HG03354 (cell line): ENCODE data around the gene ORAI3.

Experiments used
- ATAC-seq: cut with Tn5 transposase; IDR thresholded peaks from one replicate; pipeline ENCODE4 v1.9.1; 2021; ENCODE audit warnings: mild to moderate bottlenecking; ENCODE audit not compliant: unreplicated experiment, poor library complexity, severe bottlenecking

ORAI3 gene

DNA sequence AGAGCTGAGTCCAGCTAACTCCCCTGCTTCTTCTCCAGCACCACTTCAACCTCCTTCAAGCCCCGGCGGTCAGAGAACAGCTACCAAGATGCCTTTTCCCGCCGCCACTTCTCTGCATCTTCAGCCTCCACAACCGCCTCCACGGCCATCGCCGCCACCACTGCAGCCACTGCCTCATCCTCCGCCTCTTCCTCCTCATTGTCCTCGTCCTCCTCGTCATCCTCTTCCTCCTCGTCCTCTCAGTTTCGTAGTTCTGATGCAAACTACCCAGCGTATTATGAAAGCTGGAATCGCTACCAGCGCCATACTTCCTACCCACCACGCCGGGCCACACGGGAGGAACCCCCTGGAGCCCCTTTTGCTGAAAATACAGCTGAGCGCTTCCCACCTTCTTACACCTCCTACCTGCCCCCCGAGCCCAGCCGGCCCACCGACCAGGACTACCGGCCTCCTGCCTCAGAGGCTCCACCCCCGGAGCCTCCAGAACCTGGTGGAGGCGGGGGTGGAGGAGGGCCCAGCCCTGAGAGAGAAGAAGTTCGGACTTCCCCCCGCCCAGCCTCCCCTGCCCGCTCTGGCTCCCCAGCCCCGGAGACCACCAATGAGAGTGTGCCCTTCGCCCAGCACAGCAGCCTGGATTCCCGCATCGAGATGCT, 15.8 kb downstream of the ORAI3 start:
- ATAC-seq: no peak

DNA sequence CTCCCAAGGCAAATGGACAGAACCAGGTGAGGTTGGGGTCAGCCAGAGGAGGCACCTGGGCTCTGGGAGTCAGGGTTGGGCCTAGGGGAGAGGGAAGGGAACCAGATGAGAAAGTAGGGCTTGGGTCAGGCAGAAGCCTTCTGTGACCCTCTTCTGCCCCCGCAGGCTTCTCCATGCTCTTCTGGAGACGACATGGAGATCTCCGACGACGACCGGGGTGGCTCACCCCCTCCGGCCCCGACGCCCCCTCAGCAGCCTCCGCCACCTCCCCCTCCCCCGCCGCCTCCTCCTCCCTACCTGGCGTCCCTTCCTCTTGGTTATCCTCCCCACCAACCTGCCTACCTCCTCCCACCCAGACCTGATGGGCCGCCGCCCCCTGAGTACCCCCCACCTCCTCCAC, 16.6 kb downstream of the ORAI3 start:
- no peak for ATAC-seq

DNA sequence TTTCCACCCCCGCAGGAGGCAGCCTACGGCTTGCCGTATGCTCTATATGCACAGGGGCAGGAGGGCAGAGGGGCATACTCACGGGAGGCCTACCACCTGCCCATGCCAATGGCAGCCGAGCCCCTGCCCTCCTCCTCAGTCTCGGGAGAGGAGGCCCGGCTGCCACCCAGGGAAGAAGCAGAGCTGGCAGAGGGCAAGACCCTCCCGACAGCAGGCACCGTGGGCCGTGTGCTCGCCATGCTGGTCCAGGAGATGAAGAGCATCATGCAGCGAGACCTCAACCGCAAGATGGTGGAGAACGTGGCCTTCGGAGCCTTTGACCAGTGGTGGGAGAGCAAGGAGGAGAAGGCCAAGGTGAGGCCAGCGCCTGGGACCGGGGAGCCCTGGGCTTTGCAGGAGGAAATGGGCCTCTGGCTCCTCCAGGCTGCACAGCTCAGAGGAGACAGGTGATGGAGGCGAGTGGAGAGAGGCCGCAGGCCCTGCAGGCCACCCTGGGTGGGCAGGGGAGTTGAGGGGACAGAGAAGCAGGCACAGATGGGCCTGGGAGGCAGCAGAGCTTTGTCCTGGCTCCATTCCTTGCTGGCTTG, 17.3 kb downstream of the ORAI3 start:
- no peak for ATAC-seq

DNA sequence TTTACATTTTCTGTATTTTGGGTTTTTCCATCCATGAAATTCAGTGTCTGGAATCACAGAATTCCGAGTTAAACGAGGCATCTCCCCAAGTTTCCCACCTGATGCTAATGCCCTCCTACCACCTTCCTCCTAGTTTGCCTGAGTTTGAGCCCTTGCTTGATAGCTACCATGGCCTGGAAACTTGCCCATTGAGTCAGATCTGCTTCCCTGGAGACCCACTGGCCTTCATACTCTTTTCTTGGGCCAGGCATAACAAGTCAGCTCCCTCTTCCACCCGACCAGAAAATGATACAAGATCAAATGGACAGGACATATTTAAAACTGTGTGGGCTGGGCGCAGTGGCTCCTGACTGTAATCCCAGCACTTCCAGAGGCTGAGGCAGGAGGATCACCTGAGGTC, 18.9 kb downstream of the ORAI3 start:
- ATAC-seq: no peak

DNA sequence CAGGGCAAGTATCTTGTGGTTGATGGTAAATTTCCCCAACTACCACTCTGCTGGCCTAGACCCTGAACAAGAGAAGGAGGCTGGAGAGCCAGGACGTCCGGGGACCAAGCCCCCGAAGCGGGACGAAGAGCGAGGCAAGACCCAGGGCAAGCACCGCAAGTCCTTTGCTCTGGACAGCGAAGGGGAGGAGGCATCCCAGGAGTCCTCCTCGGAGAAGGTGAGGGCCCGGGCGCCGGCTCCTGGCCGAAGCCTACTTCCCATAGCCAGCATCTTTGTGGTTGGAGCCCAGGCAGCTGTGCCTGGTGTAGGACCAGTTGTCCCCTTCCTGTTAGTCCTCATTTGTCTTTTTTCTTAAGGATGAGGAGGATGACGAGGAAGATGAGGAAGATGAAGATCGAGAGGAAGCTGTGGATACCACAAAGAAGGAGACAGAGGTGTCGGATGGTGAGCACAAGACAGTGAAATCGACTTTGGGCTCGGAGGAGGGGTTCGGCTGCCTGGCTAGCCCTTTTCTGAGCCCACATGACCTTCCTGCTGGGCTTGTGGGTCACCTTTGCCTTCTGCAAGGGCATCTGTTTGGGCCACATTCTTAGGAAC, 20.5 kb downstream of the ORAI3 start:
- no peak for ATAC-seq

DNA sequence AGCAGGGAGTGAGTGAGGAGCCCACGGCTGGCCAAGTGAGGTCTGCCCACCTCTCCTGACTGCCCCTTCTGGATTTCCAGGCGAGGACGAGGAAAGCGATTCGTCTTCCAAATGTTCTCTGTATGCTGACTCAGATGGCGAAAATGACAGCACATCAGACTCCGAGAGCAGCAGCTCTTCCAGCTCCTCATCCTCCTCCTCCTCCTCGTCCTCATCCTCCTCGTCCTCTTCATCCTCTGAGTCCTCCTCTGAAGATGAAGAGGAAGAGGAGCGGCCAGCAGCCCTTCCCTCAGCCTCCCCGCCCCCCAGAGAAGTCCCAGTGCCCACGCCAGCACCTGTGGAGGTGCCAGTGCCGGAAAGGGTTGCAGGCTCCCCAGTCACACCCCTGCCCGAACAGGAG, 22.4 kb downstream of the ORAI3 start:
- ATAC-seq: no peak

DNA sequence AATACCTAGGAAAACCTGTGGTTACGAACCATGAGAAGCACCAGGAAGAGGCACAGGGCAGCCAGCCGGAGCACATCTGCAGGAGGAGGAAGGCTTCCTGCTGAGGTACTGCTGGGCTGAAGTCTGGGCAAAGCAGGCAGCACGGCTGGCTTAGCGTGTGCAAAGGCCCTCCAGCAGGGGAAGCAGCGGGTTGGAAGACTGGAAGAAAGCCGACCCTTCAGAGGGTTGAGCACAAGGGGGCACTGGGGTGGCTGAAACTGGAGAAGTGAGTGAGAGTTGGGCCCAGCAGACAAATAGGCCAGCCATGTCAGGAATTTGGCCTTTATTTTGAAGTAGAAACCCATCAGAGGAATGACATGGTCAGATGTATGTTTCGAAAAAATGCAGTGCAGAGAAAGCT, 24.0 kb downstream of the ORAI3 start:
- ATAC-seq: no peak

DNA sequence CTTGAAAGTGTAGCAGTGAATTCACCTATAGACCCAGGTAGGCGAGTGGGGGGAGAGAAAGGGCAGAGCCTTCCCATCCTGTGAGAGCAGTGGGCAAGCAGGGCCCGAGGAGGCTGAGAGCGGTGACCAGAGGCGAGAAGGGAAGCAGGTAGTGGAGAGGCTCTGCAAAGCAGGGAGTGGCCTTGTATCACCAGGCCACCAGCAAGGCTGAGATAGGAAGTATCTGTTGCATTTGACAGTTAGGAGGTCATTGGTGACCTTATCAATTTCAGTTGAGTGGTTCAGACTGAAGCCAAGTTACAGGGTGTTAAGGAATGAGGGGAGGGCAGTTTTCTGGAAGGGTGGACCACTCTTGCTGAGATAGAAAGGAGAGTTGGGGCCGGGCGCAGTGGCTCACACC, 25.5 kb downstream of the ORAI3 start:
- ATAC-seq: no peak

DNA sequence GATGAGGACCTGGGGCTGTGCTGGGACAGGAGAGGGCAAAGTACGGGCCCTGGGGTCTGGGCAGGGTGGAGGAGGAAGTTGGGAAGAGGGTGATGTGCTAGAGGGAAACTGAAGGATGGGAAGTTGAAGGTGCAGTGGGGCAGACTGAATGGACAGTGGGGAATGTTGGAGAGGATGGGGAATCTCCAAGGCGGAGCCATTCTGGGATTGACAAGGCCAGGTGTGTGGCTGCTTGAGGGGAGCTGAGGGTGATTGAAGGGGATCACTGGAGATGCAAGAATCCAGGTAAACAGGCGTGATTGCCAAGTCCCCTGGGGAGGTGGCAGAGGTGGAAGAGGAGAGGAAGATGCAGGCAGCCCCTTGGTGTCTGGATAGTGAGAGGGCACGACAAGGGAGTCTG, 27.6 kb downstream of the ORAI3 start:
- ATAC-seq: no peak

DNA sequence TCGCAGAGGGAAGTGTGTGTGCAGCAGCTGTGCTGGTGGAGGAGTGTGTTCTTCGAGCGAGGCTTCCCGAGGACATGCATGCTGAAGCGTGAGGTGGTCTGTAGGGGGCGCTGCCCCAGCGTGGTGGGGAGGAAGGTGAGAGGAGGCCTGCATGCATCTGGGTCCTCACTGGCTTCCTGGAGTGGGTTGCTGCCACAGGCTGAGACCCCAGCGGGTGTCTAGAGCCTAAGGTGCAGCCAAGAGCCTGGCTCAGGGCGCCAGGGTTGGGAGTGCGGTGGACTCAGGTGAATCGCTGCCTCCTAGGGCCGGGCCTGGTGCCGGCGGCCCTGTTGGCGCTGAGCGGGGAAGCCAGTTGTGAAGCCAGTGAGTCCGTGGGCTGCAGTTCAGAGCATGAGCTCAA, 28.6 kb downstream of the ORAI3 start:
- no peak for ATAC-seq

DNA sequence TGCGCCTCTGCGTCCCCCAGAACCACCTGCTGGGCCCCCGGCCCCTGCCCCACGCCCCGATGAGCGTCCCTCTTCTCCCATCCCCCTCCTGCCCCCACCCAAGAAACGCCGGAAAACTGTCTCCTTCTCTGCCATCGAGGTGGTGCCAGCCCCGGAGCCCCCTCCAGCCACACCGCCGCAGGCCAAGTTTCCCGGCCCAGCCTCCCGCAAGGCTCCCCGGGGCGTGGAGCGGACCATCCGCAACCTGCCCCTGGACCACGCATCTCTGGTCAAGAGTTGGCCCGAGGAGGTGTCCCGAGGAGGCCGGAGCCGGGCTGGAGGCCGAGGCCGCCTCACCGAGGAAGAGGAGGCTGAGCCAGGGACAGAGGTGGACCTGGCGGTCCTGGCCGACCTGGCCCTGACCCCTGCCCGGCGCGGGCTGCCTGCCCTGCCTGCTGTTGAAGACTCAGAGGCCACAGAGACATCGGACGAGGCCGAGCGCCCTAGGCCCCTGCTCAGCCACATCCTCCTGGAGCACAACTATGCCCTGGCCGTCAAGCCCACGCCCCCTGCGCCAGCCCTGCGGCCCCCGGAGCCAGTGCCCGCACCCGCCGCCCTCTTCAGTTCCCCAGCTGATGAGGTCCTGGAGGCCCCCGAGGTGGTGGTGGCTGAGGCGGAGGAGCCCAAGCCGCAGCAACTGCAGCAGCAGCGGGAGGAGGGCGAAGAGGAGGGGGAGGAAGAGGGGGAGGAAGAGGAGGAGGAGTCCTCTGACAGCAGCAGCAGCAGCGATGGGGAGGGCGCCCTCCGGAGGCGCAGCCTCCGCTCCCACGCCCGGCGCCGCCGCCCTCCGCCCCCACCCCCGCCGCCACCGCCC, 30.5 kb downstream of the ORAI3 start:
- no peak for ATAC-seq

DNA sequence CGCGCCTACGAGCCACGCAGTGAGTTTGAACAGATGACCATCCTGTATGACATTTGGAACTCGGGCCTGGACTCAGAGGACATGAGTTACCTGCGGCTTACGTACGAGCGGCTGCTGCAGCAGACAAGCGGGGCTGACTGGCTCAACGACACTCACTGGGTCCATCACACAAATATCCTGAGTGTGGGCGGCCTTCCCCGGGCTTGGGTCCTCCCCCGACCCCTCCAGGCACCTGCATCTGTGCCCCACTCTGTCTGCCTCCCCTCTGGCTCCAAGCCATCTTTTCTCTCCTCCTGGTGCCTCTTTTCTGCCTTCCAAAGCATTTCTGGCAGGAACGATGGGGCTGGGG, 31.1 kb downstream of the ORAI3 start:
- ATAC-seq: no peak

DNA sequence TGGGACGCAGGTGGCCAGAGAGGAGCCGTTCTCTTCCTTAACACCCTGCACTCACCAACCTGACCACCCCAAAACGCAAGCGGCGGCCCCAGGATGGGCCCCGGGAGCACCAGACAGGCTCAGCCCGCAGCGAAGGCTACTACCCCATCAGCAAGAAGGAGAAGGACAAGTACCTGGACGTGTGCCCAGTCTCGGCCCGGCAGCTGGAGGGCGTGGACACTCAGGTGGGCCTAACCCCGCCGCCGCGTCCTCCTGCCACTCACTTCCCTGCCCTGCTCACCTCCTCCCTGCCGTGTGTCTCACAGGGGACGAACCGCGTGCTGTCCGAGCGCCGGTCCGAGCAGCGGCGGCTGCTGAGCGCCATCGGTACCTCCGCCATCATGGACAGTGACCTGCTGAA, 31.6 kb downstream of the ORAI3 start:
- ATAC-seq: no peak

DNA sequence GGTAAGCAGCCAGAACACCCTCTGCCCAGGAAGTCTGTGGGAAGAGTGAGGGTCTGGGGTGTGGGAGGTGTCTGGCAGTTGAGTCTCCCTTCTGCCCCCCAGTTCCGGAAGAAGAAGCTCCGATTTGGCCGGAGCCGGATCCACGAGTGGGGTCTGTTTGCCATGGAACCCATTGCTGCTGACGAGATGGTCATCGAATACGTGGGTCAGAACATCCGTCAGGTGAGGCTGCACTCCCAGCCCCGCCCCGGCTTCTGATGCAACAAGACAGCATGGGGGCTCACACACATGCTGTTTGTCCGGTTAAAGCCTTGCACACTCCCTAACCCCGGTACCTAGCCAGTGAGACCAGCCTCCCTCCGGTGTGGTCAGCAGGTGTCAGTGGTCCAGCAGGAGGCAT, 32.1 kb downstream of the ORAI3 start:
- no peak for ATAC-seq

DNA sequence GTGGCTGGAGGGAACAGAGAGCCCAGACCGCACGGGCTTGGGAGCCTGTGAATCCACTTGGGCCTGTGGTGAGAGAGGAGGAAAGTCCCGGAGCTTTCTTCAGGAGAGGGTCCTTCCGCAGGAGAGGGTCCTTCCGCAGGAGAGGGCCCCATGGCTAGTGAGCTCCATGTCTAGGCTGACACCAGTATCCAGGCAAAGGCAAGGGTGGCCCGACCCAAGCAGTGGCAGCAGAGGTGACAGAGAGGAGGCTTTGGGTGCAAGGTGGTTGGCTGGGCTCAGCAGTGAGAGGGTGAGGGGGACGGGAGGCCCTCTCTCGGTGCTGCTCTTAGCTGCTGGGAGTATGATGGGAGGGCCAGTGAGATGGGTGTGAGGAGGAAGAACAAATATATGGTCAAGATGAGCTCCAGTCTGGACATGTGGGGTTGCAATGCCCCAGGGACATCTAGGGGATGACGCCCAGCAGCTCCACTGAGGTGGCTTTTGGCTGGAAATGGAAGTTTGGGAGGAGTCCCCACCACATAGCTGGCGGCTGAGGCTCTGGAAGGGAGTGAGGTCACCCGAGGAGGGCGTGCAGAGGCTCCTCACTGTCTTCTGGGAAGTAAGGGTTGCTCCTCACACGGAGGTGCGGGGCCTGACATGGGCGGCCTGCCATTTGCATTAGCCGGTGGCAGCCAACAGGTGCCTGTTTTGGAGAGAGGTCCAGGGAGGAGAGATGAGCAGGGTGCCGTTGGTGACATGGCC, 33.9 kb downstream of the ORAI3 start:
- ATAC-seq: no peak

DNA sequence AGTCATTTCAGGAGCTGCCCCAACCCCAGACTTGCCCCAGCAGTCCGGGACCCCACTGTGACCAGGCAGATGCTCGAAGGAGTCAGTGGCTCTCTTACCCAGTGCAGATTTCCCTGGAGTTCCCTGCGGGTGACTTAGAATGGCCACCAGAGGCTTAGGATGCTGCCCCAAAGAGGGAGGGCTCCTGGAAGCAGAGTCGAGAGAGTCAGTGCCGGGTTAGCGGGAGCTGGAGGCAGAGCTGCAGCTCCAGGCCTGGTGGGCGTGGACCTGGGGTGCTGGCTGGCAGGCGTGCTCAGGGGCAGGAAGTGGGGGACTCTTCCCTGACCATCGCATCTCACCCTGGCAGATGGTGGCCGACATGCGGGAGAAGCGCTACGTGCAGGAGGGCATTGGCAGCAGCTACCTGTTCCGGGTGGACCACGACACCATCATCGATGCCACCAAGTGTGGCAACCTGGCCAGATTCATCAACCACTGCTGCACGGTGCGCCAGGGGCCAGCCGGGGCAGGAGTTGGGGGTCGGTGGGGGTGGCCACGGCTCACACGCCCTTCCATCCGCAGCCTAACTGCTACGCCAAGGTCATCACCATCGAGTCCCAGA, 34.5 kb downstream of the ORAI3 start:
- ATAC-seq: no peak

DNA sequence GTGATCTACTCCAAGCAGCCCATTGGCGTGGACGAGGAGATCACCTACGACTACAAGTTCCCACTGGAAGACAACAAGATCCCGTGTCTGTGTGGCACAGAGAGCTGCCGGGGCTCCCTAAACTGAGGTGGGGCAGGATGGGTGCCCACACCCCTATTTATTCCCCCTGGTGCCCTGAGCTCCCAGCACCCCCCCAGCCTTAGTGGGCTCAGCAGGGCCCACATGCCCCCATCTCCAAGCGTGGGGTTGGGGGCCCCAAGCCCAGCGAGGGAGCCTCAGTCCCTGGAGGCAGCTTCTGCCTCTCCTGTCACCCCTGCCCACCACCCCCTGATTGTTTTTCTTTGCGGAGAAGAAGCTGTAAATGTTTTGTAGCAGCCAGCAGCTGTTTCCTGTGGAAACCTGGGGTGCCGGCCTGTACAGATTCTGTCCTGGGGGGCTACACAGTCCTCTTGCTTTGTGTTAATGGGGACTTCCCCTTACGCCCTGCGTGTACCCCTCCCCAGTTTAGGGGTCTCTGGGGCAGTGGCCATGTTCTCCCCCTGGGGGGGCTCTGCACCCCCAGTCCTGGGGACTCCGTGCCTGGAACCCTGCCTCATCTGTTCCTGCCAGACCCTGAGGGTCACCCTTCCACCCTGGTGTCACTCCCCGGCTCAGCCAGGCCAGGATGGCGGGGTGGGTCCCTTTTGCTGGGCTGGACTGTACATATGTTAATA, 35.2 kb downstream of the ORAI3 start:
- ATAC-seq: no peak

DNA sequence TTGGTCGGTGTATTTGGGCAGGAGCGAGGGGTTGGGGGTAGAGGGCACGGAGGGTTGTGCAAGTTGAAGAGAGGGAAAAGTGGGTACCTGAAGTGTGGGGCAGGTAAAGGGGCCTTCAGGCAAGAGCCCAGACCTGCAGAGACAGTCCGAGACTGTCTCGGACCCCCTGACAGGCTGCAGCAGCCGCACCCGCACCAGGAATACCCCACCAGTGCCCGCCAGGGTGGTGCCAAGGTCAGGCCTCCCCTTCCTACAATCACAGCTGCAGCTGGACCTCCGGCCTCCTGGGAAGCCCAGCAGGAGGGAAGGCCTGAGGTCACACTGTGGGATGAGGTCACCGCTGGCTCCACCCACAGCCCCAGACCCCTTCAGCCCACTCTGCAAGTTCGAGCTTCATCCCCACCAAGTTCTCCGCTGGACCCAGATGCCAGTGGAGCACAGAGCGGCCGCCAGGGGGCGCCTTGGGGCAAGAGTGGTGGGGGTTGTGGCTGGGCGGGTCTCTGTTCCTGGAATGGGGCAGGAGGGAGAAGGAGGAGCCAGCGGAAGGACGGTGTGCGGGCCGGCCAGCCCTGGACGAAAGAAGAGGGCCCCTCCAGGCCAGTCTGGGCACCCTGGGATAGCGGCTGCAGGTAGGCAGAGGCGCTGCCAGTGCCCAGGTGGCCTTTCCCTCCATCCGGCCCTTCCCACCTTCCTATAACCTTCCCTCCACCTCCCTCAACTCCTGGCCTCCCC, 36.0 kb downstream of the ORAI3 start, which contains the start of gene HSD3B7:
Gene HSD3B7 (plus strand): TSS at position 539 of the 732 bp plus-strand sequence. CDS start 452 bp downstream, outside the sequence.
- ATAC-seq: peak; percentile 63
